Neural progenitor cell (in vitro differentiated cells): ENCODE measurements around the gene MBD2.

Experiments
- CTCF ChIP-seq: fragments of 200-600 bp; sonication (generic); IDR thresholded peaks from 2 replicates; pipeline ENCODE4 v1.5.1; 2017; ENCODE audit warnings: antibody characterized with exemption, mild to moderate bottlenecking
- EZH2 ChIP-seq: fragments of 200-600 bp; sonication (generic); IDR thresholded peaks from 2 replicates; pipeline ENCODE4 v1.6.1; 2017; ENCODE audit warnings: antibody characterized with exemption, mild to moderate bottlenecking, moderate library complexity

DNA sequence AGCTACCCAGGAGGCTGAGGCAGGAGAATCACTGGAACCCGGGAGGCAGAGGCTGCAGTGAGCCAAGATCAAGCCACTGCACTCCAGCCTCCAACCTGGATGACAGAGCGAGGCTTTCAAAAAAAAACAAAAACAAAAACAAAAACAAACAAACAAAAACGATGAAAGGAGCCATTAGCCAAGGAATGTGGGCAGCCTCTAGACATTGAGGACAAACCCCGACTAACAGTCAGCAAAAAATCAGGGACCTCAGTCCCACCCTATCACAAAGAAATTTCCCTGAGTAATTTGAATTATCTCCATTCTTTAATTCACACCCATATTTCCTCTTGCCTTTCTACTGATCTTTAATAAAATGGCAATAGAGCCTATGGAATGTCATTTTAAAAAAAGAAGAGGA lies 75.8 kb downstream of the MBD2 start:
- no peak for TF ChIP-seq CTCF
- TF ChIP-seq EZH2: no peak
